Mesenchymal stem cell (in vitro differentiated cells and primary cell): ENCODE data around the gene RPS18.
A peak's percentile ranks its signal among the peaks of the same experiment; 100 is the strongest.

Experiments used
- DNase-seq: peaks from one replicate; pipeline ENCODE4 v3.0.0-alpha.2; 2013
- H2AFZ ChIP-seq: one replicate; pipeline ENCODE4 v1.6.1; 2013; ENCODE audit warnings: low read depth, mild to moderate bottlenecking, control low read depth, inconsistent platforms, low read length, moderate library complexity
- H2AK5ac ChIP-seq: 2 replicates; pipeline ENCODE4 v1.6.1; 2013; ENCODE audit warnings: low read length, moderate library complexity, mild to moderate bottlenecking, inconsistent platforms; ENCODE audit not compliant: severe bottlenecking
- H2BK120ac ChIP-seq: one replicate; pipeline ENCODE4 v1.6.1; 2013; ENCODE audit warnings: low read depth, mild to moderate bottlenecking, inconsistent platforms, low read length, moderate library complexity
- H2BK12ac ChIP-seq, 2 experiments: one replicate each; pipeline ENCODE4 v1.6.1; 2013; ENCODE audit warnings: inconsistent platforms in 2 of 2, low read length in 2 of 2, mild to moderate bottlenecking in 2 of 2, moderate library complexity in 2 of 2, control low read depth in 1 of 2
- H2BK15ac ChIP-seq: one replicate; pipeline ENCODE4 v1.6.1; 2013; ENCODE audit warnings: mild to moderate bottlenecking, low read depth, inconsistent platforms; ENCODE audit not compliant: poor library complexity, severe bottlenecking
- H2BK5ac ChIP-seq: 2 replicates; pipeline ENCODE4 v1.6.1; 2013; ENCODE audit warnings: low read depth, mild to moderate bottlenecking, low read length, control low read depth, inconsistent platforms; ENCODE audit not compliant: poor library complexity, severe bottlenecking
- H3K14ac ChIP-seq, 2 experiments: one replicate each; pipeline ENCODE4 v1.6.1; 2013; ENCODE audit warnings: inconsistent platforms in 2 of 2, low read length in 2 of 2, control low read depth in 1 of 2, mild to moderate bottlenecking in 1 of 2, moderate library complexity in 1 of 2
- H3K18ac ChIP-seq, 2 experiments: one replicate each; pipeline ENCODE4 v1.6.1; 2013; ENCODE audit warnings: inconsistent platforms in 2 of 2, low read length in 2 of 2, control low read depth in 1 of 2, low read depth in 1 of 2, mild to moderate bottlenecking in 1 of 2
- H3K23ac ChIP-seq, 2 experiments: one replicate each; pipeline ENCODE4 v1.6.1; 2013; ENCODE audit warnings: inconsistent platforms in 2 of 2, low read length in 2 of 2, mild to moderate bottlenecking in 2 of 2, moderate library complexity in 2 of 2, control low read depth in 1 of 2
- H3K27ac ChIP-seq: 2 replicates; pipeline ENCODE4 v1.5.1; 2013; ENCODE audit warnings: mild to moderate bottlenecking, moderate library complexity, low read length, control low read depth, inconsistent platforms; ENCODE audit not compliant: poor library complexity, severe bottlenecking
- H3K27me3 ChIP-seq, 2 experiments: 2 replicates each; pipeline versions ENCODE4 v1.6.1 to v1.7.0; 2013; ENCODE audit warnings: low read length in 2 of 2, mild to moderate bottlenecking in 2 of 2, moderate library complexity in 2 of 2, control low read depth in 1 of 2, inconsistent platforms in 1 of 2; ENCODE audit not compliant: control insufficient read depth in 1 of 2, insufficient read depth in 1 of 2
- H3K36me3 ChIP-seq, 2 experiments: 2 replicates each; pipeline versions ENCODE4 v1.6.1 to v1.7.0; 2013; ENCODE audit warnings: low read length in 2 of 2, control low read depth in 1 of 2, inconsistent platforms in 1 of 2, low read depth in 1 of 2, mild to moderate bottlenecking in 1 of 2; ENCODE audit not compliant: insufficient read depth in 2 of 2, control insufficient read depth in 1 of 2
- H3K4ac ChIP-seq, 2 experiments: one replicate each; pipeline ENCODE4 v1.6.1; 2013; ENCODE audit warnings: inconsistent platforms in 2 of 2, low read length in 2 of 2, mild to moderate bottlenecking in 2 of 2, moderate library complexity in 2 of 2, control low read depth in 1 of 2, low read depth in 1 of 2
- H3K4me1 ChIP-seq: 2 replicates; pipeline ENCODE4 v1.6.1; 2013; ENCODE audit warnings: low read depth, low read length, control low read depth; ENCODE audit not compliant: control insufficient read depth, insufficient read depth
- H3K4me2 ChIP-seq: 2 replicates; pipeline ENCODE4 v1.6.1; 2013; ENCODE audit warnings: low read length, mild to moderate bottlenecking, inconsistent platforms; ENCODE audit not compliant: poor library complexity, severe bottlenecking
- H3K4me3 ChIP-seq, 2 experiments: 2 replicates each; pipeline versions ENCODE4 v1.5.1 to v1.7.0; 2013; ENCODE audit warnings: low read length in 2 of 2, mild to moderate bottlenecking in 2 of 2, control low read depth in 1 of 2, low read depth in 1 of 2; ENCODE audit not compliant: insufficient read depth in 1 of 2
- H3K79me1 ChIP-seq: replicated peaks from 2 replicates; pipeline ENCODE4 v1.6.1; 2013; ENCODE audit warnings: mild to moderate bottlenecking, control low read depth, low read length, inconsistent platforms; ENCODE audit not compliant: poor library complexity, severe bottlenecking
- H3K9ac ChIP-seq: 2 replicates; pipeline ENCODE4 v1.7.0; 2013; ENCODE audit warnings: mild to moderate bottlenecking, low read length, moderate library complexity
- H3K9me3 ChIP-seq: 2 replicates; pipeline ENCODE4 v1.7.0; 2013; ENCODE audit warnings: mild to moderate bottlenecking, low read length; ENCODE audit not compliant: control insufficient read depth
- H4K8ac ChIP-seq: one replicate; pipeline ENCODE4 v1.6.1; 2013; ENCODE audit warnings: inconsistent platforms, mild to moderate bottlenecking, low read length, moderate library complexity
- H4K91ac ChIP-seq: one replicate; pipeline ENCODE4 v1.6.1; 2013; ENCODE audit warnings: mild to moderate bottlenecking, low read length, inconsistent platforms
- WGBS: methylation state at CpG from one replicate; pipeline ENCODE4 v1.1.7; 2013; ENCODE audit warnings: mixed read lengths; 5-methylcytosine and 5-hydroxymethylcytosine counted together

The RPS18 gene

GRCh38 chr6:33271117-33271467, 783 bp upstream of the RPS18 start:
- 0% methylated on average over 6 of the region's 7 CpGs for WGBS
- peak overlapping the region; percentile 38 for H2AK5ac ChIP-seq
- H3K9me3 ChIP-seq: no peaks in the 10 kb centered on the region
- peak overlapping the region; percentile 99 for H3K9ac ChIP-seq
- peak overlapping the region; percentile 93 for H4K8ac ChIP-seq
- no peaks in the 10 kb centered on the region for H3K27me3 ChIP-seq
- peak overlapping the region; percentile 71 for H2BK15ac ChIP-seq
- H3K14ac ChIP-seq: peak overlapping the region in 1 of 2 experiments; percentile 90
- peaks cover 9% of the 10 kb centered on the region for H3K4me1 ChIP-seq
- peak overlapping the region; percentile 78 to 97 for H3K4ac ChIP-seq
- peak overlapping the region; percentile 87 for H4K91ac ChIP-seq
- H3K36me3 ChIP-seq: peaks cover 44 to 77% of the 10 kb centered on the region in 2 experiments
- peak overlapping the region; percentile 91 for H2BK120ac ChIP-seq
- H3K79me1 ChIP-seq: peaks cover 26% of the 10 kb centered on the region
- no peak for DNase-seq
- no peak overlapping the region for H3K23ac ChIP-seq
- peak overlapping the region; percentile 67 for H2BK5ac ChIP-seq
- no peak overlapping the region for H2BK12ac ChIP-seq
- peak overlapping the region; percentile 80 for H3K4me2 ChIP-seq
- peak overlapping the region; percentile 90 to 93 for H3K18ac ChIP-seq
- peak overlapping the region; percentile 94 for H2AFZ ChIP-seq
- H3K4me3 ChIP-seq: peak overlapping the region; percentile 76 to 91
- H3K27ac ChIP-seq: peak overlapping the region; percentile 95

DNA sequence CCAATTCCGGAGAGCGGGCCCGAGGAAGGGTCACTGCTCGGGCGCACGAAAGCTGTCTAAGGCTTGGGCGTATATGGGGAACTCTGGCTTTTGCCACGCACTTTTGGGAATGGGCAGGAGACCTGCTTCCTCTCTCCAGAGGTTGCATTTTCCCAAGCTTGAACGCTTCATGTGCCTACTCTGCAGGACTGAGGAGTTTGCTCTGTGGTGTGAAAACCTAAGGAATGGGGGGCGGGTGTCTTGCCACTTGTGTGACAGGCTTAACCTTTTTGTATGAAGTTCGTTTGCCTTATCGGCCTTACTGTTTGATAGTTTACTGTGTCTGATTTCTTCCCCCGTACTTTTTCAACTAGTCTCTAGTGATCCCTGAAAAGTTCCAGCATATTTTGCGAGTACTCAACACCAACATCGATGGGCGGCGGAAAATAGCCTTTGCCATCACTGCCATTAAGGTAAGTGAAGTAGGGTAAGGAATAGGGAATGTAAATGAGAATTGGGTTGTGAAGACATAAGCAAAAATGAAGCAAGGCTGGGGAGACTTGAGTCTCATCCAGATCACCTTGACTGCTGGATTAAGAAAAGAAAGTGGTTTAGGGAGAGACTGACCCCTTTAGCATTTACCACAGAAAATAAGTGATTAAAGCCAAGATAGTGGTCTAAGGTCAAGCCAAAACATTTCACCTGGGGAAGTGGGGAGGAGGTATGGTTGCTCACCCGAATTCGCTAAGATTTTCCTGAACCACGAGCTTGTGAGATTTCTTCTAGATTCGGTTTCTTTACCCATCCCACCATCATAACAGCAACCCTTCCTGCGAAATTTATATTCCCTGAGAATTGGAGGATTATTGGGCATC, 627 bp downstream of the RPS18 start:
- peak overlapping the region; percentile 99 for H3K9ac ChIP-seq
- no peak overlapping the region for H2AFZ ChIP-seq
- no peak overlapping the region for H2BK5ac ChIP-seq
- H3K79me1 ChIP-seq: peaks cover 26% of the 10 kb centered on the region
- H3K4me1 ChIP-seq: peaks cover 18% of the 10 kb centered on the region
- H2BK120ac ChIP-seq: no peak overlapping the region
- peak overlapping the region; percentile 76 to 91 for H3K4me3 ChIP-seq
- H4K91ac ChIP-seq: no peak overlapping the region
- WGBS: 3% methylated on average over 20 of the region's 22 CpGs
- H4K8ac ChIP-seq: peak overlapping the region; percentile 8
- no peaks in the 10 kb centered on the region for H3K27me3 ChIP-seq
- H3K9me3 ChIP-seq: no peaks in the 10 kb centered on the region
- no peak overlapping the region for H3K23ac ChIP-seq
- H3K4ac ChIP-seq: peak overlapping the region; percentile 1 to 57
- no peak overlapping the region for H2BK15ac ChIP-seq
- peaks cover 41 to 70% of the 10 kb centered on the region in 2 experiments for H3K36me3 ChIP-seq
- H3K18ac ChIP-seq: peak overlapping the region; percentile 49 to 78
- H3K14ac ChIP-seq: no peak overlapping the region
- DNase-seq: no peak
- peak overlapping the region; percentile 28 for H2AK5ac ChIP-seq
- H3K27ac ChIP-seq: peak overlapping the region; percentile 86
- H2BK12ac ChIP-seq: no peak overlapping the region
- peak overlapping the region; percentile 69 for H3K4me2 ChIP-seq

GRCh38 chr6:33273129-33273923, 1.5 kb downstream of the RPS18 start:
- Histone ChIP-seq H3K18ac (no peak overlapping the region), H3K9ac (peak overlapping the region; percentile 99), H3K14ac (no peak overlapping the region), H2BK12ac (no peak overlapping the region), H2AK5ac (no peak overlapping the region), H3K27me3 (no peaks in the 10 kb centered on the region), H3K4me1 (peaks cover 26% of the 10 kb centered on the region), H4K8ac (no peak overlapping the region), H3K4ac (no peak overlapping the region), H3K4me3 (peak overlapping the region in 1 of 2 experiments; percentile 91), H3K79me1 (peaks cover 25% of the 10 kb centered on the region), H3K9me3 (no peaks in the 10 kb centered on the region), H2BK5ac (no peak overlapping the region), H3K4me2 (peak overlapping the region; percentile 69), H2AFZ (no peak overlapping the region), H2BK120ac (no peak overlapping the region), H3K36me3 (peaks cover 38 to 67% of the 10 kb centered on the region in 2 experiments), H2BK15ac (no peak overlapping the region), H3K27ac (no peak overlapping the region), H4K91ac (no peak overlapping the region), H3K23ac (no peak overlapping the region)
- no peak for DNase-seq
- WGBS: 56% methylated on average over 8 of the region's 11 CpGs
